Measurements from ENCODE around the gene JAK2.

Gene JAK2

GRCh38 chr9:4938496-4938895 is 46.6 kb upstream of the JAK2 start:
- TF ChIP-seq ZNF621 (tag by site-specific recombination; IDR thresholded peaks at IDR 0.05) (no peak), SP7 (tag by site-specific recombination; IDR thresholded peaks at IDR 0.05) (no peak), ZNF354C (tag by site-specific recombination; IDR thresholded peaks at IDR 0.05; ENCODE audit: borderline replicate concordance, low read depth) (no peak), KLF10 (tag by site-specific recombination; IDR thresholded peaks at IDR 0.05) (no peak), GLIS2 (tag by site-specific recombination; IDR thresholded peaks at IDR 0.05) (no peak), HOXC10 (CRISPR knock-in tag; IDR thresholded peaks at IDR 0.05) (no peak), ZNF398 (tag by site-specific recombination; IDR thresholded peaks at IDR 0.05) (no peak), ZNF561 (tag by site-specific recombination; IDR thresholded peaks at IDR 0.05; ENCODE audit: borderline replicate concordance) (no peak), ZNF626 (tag by site-specific recombination; IDR thresholded peaks at IDR 0.05) (no peak), GLIS1 (tag by site-specific recombination; IDR thresholded peaks at IDR 0.05) (no peak), ZNF518A (tag by site-specific recombination; conservative IDR thresholded peaks at IDR 0.05; ENCODE audit: low read depth) (no peak), ZNF335 (tag by site-specific recombination; conservative IDR thresholded peaks at IDR 0.05) (no peak), ZNF792 (tag by site-specific recombination; IDR thresholded peaks at IDR 0.05) (no peak), ZNF140 (tag by site-specific recombination; IDR thresholded peaks at IDR 0.05) (no peak), HOXD13 (CRISPR knock-in tag; IDR thresholded peaks at IDR 0.05; ENCODE audit: borderline replicate concordance) (no peak), KLF9 (tag by site-specific recombination; IDR thresholded peaks at IDR 0.05; ENCODE audit: low read depth) (no peak), SCRT1 (tag by site-specific recombination; IDR thresholded peaks at IDR 0.05; ENCODE audit: borderline replicate concordance) (no peak), HIC1 (tag by site-specific recombination; IDR thresholded peaks at IDR 0.05) (no peak)
- no peak overlapping the region for H3K4me3 ChIP-seq (ENCODE audit: low read depth, low read length)
- H3K27ac ChIP-seq (ENCODE audit: extremely low read depth, low read depth, low read length): no peak overlapping the region
- no peaks in the 10 kb centered on the region for H3K36me3 ChIP-seq (ENCODE audit: control insufficient read depth in 2 of 2, insufficient read depth in 1 of 2, low read length in 2 of 2)
- no peaks in the 10 kb centered on the region for H3K9me3 ChIP-seq (ENCODE audit: control insufficient read depth, insufficient read depth, low read depth, low read length)
- POLR2A ChIA-PET: interaction anchor here (1.4 kb wide), 1 partner anchor 46 kb away, joined by 3 read pairs; the partner anchor contains the start of gene JAK2
- H3K4me1 ChIP-seq (ENCODE audit: control insufficient read depth, insufficient read depth, low read length): no peaks in the 10 kb centered on the region
- CTCF ChIA-PET: interaction anchor here (0.6 to 0.7 kb wide), 2 partner anchors 42 to 282 kb away, joined by 3 read pairs; no protein-coding TSS in a partner anchor
